Loucy (cell line): ENCODE measurements around the gene OSBPL8.
"Not testable (repeated sequence)": the region's sequence is repeated elsewhere in the genome, so short reads cannot be mapped to it uniquely, and the experiment has no call there.

ENCODE experiments used
- H2AFZ ChIP-seq: fragments of 200-600 bp; sonication (generic); 2 replicates; pipeline ENCODE4 v1.6.0; 2016; ENCODE audit warnings: antibody characterized with exemption, mild to moderate bottlenecking, low read length, moderate library complexity
- H3F3A ChIP-seq: fragments of 200-600 bp; 2 replicates; pipeline ENCODE4 v1.6.0; 2016; ENCODE audit warnings: antibody characterized with exemption, low read depth, mild to moderate bottlenecking
- H3K27me3 ChIP-seq: fragments of 200-600 bp; sonication (generic); 2 replicates; pipeline ENCODE4 v1.6.1; 2014; ENCODE audit warnings: low read length, mild to moderate bottlenecking; ENCODE audit not compliant: insufficient read depth, poor library complexity, severe bottlenecking
- H3K36me3 ChIP-seq: fragments of 200-600 bp; sonication (generic); 2 replicates; pipeline ENCODE4 v1.6.1; 2016; ENCODE audit warnings: low read length; ENCODE audit not compliant: insufficient read depth
- H3K4me1 ChIP-seq: fragments of 200-600 bp; sonication (generic); 2 replicates; pipeline ENCODE4 v1.5.1; 2014; ENCODE audit warnings: low read length, mild to moderate bottlenecking; ENCODE audit not compliant: insufficient read depth, poor library complexity, severe bottlenecking
- H3K4me2 ChIP-seq: fragments of 200-600 bp; sonication (generic); 2 replicates; pipeline ENCODE4 v1.6.0; 2014; ENCODE audit warnings: antibody characterized with exemption, low read length, low read depth, mild to moderate bottlenecking; ENCODE audit not compliant: poor library complexity, severe bottlenecking
- H3K4me3 ChIP-seq: fragments of 200-600 bp; sonication (generic); 2 replicates; pipeline ENCODE4 v1.5.1; 2014; ENCODE audit warnings: low read length, mild to moderate bottlenecking, mixed read lengths; ENCODE audit not compliant: poor library complexity, severe bottlenecking
- H3K79me2 ChIP-seq: fragments of 200-600 bp; sonication (generic); 2 replicates; pipeline ENCODE4 v1.6.1; 2014; ENCODE audit warnings: low read length; ENCODE audit not compliant: insufficient read depth
- H3K9ac ChIP-seq: fragments of 200-600 bp; sonication (generic); 2 replicates; pipeline ENCODE4 v1.6.0; 2014; ENCODE audit warnings: mild to moderate bottlenecking, low read depth, low read length, moderate library complexity; ENCODE audit not compliant: poor library complexity, severe bottlenecking
- H3K9me2 ChIP-seq: fragments of 200-600 bp; sonication (generic); replicated peaks from 2 replicates; pipeline ENCODE4 v1.6.1; 2016; ENCODE audit warnings: low read depth, low read length, mixed read lengths
- H3K9me3 ChIP-seq: fragments of 200-600 bp; sonication (generic); 2 replicates; pipeline ENCODE4 v1.6.1; 2014; ENCODE audit warnings: mild to moderate bottlenecking, antibody characterized with exemption, low read length, low read depth; ENCODE audit not compliant: insufficient read depth
- H4K20me1 ChIP-seq: fragments of 200-600 bp; sonication (generic); 2 replicates; pipeline ENCODE4 v1.6.0; 2014; ENCODE audit warnings: antibody characterized with exemption, low read length, mild to moderate bottlenecking; ENCODE audit not compliant: insufficient read depth, poor library complexity, severe bottlenecking
- CTCF ChIP-seq: fragments of 200-600 bp; sonication (generic); conservative IDR thresholded peaks from 2 replicates; pipeline ENCODE4 v1.5.1; 2014; ENCODE audit warnings: mild to moderate bottlenecking, antibody characterized with exemption, low read length
- EZH2phosphoT487 ChIP-seq: fragments of 200-600 bp; IDR thresholded peaks from 2 replicates; pipeline ENCODE4 v1.6.1; 2018; ENCODE audit warnings: antibody characterized with exemption, mild to moderate bottlenecking, moderate library complexity, borderline replicate concordance

Gene OSBPL8

GRCh38 chr12:76384560-76384959 is 175.0 kb downstream of the OSBPL8 start:
- Histone ChIP-seq H3K27me3 (no peaks in the 10 kb centered on the region), H3F3A (no peaks in the 10 kb centered on the region), H2AFZ (no peak overlapping the region), H3K4me1 (no peaks in the 10 kb centered on the region), H3K79me2 (no peaks in the 10 kb centered on the region), H3K36me3 (peaks cover 54% of the 10 kb centered on the region; the same call in 1 of the 2 replicates), H3K9me2 (no peaks in the 10 kb centered on the region), H4K20me1 (no peaks in the 10 kb centered on the region), H3K9me3 (no peaks in the 10 kb centered on the region), H3K4me3 (no peak overlapping the region), H3K4me2 (no peak overlapping the region), H3K9ac (no peak overlapping the region)
- TF ChIP-seq CTCF (no peak), EZH2phosphoT487 (no peak)

DNA sequence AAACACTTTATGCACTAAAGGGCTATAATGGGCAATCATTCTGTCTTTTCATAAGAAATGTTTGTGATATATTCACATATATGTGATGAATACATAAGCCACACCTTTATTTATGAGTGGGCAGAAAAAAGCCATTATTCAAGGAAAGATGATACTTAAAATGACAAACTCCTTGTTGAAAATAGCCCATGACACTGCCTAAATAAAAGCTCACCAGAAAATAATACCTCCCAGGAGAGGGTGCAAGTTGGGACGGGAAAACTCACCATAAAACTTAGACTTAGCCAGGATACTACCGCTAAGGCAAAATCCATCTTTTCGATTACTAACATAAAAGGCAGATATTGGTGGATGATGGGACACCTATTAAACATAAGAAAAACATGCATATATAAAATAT is 175.6 kb downstream of the OSBPL8 start:
- no peaks in the 10 kb centered on the region for H3K27me3 ChIP-seq
- no peaks in the 10 kb centered on the region for H3K9me2 ChIP-seq
- no peak overlapping the region for H3K4me2 ChIP-seq
- H3F3A ChIP-seq: no peaks in the 10 kb centered on the region
- no peak overlapping the region for H2AFZ ChIP-seq
- H3K4me1 ChIP-seq: no peaks in the 10 kb centered on the region
- no peaks in the 10 kb centered on the region for H4K20me1 ChIP-seq
- H3K9me3 ChIP-seq: no peaks in the 10 kb centered on the region
- H3K79me2 ChIP-seq: no peaks in the 10 kb centered on the region
- TF ChIP-seq CTCF: no peak
- TF ChIP-seq EZH2phosphoT487: no peak
- H3K9ac ChIP-seq: no peak overlapping the region
- no peak overlapping the region for H3K4me3 ChIP-seq
- peaks cover 49% of the 10 kb centered on the region; the same call in 1 of the 2 replicates for H3K36me3 ChIP-seq

- Histone ChIP-seq H3K27me3 (no peaks in the 10 kb centered on the region), H3K9me3 (no peaks in the 10 kb centered on the region), H3K9me2 (no peaks in the 10 kb centered on the region), H3K4me1 (peaks cover 2% of the 10 kb centered on the region), H3F3A (no peaks in the 10 kb centered on the region), H3K36me3 (peaks cover 29% of the 10 kb centered on the region; the same call in 1 of the 2 replicates), H4K20me1 (no peaks in the 10 kb centered on the region), H3K4me2 (no peak overlapping the region), H2AFZ (no peak overlapping the region), H3K4me3 (no peak overlapping the region), H3K79me2 (no peaks in the 10 kb centered on the region), H3K9ac (no peak overlapping the region)
- TF ChIP-seq EZH2phosphoT487 (no peak), CTCF (no peak)
These were observed 180.3 kb downstream of the OSBPL8 start for GRCh38 chr12:76379261-76379660.

DNA sequence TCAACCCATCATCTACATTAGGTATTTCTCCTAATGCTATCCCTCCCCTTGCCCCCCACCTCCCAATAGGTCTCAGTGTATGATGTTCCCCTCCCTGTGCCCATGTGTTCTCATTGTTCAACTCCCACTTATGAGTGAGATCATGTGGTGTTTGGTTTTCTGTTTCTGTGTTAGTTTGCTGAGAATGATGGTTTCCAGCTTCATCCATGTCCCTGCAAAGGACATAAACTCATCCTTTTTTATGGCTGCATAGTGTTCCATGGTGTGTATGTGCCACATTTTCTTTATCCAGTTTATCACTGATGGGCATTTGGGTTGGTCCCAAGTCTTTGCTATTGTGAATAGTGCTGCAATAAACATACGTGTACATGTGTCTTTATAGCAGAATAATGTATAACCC is 182.7 kb downstream of the OSBPL8 start:
- not testable (repeated sequence) for H3K9ac ChIP-seq, H3K4me3 ChIP-seq, H4K20me1 ChIP-seq, H3K4me2 ChIP-seq, H2AFZ ChIP-seq, H3K9me3 ChIP-seq, H3F3A ChIP-seq, H3K9me2 ChIP-seq, H3K4me1 ChIP-seq, H3K27me3 ChIP-seq, H3K79me2 ChIP-seq
- peaks cover 28% of the 10 kb centered on the region; the same call in 1 of the 2 replicates for H3K36me3 ChIP-seq
